NCI-H146 (cell line): ENCODE results near the gene PABPC5.

Source experiments
- DNase-seq: peaks from one replicate; lab custom pipeline; 2025; lab: John Stamatoyannopoulos, UW

PABPC5 gene

GRCh38 chrX:91434351-91435168, at the start of gene PABPC5:
PABPC5 (plus strand) TSS chrX:91434839; CDS start chrX:91435578, 739 bp downstream.
- DNase-seq = peak; percentile 4

DNA sequence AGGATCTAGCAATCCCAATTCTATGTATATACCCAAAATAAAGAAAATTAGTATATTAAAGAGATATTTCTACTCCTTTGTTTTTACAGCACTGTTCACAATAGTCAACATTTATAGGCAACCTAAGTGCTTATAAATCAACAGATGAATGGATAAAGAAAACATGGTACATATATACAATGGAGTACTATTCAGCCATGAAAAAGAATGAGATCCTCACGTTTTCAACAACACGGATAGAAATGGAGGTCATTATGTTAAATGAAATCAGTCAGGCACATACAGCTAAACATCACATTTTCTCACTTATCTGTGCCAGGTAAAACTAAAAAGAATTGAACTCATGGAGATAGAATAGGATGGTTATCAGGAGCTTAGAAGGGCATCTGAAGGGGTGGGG, 45.6 kb upstream of the PABPC5 start:
- no peak for DNase-seq

GRCh38 chrX:91414713-91415112, 19.9 kb upstream of the PABPC5 start:
- DNase-seq = no peak

DNA sequence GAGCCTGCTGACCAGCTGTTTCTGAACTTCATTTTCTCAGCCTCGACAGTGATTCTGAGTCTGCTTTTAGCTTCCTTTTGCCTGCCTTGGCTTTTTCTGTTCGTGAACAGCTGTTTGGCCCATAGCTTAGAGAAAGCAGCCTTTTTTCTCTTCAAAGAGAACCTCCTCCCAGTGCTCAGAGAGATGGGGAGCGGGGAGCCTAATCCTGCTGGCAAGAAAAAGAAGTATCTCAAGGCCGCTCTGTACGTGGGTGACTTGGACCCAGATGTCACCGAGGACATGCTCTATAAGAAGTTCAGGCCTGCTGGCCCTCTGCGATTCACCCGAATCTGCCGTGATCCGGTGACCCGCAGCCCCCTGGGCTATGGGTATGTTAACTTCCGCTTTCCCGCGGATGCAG, 756 bp downstream of the PABPC5 start:
- DNase-seq = no peak
